T-cell (primary cell): ENCODE data around the gene CHRND. TPM values are rescaled to one million over a fixed set of nuclear protein-coding genes. Genes with fewer than 3 reads are reported as not detected.

Experiments
- ATAC-seq, 4 experiments: fragments of 200-7000 bp in 3 of 4; fragments of 150-1000 bp in 1 of 4; cut with Tn5 transposase; replicated peaks in 1 of 4; 1 replicate in 3 of 4; 2 replicates in 1 of 4; pipeline ENCODE4 v1.10.0; 2021; ENCODE audit warnings: moderate library complexity in 3 of 4, mild to moderate bottlenecking in 2 of 4, moderate number of reproducible peaks in 1 of 4
- CTCF ChIA-PET, 2 donors: fragments of 300-600 bp; sonication (Branson Sonifier 250); formaldehyde crosslinking; loops; one replicate each; lab custom pipeline; 2022; ENCODE audit warnings: antibody characterized with exemption in 2 of 2; lab: Charles Lee
- POLR2A ChIA-PET, 2 donors: fragments of 300-600 bp; sonication (Branson Sonifier 250); formaldehyde crosslinking; loops; one replicate each; lab custom pipeline; 2022; ENCODE audit warnings: antibody characterized with exemption in 2 of 2; lab: Charles Lee
- DNase-seq, 35 experiments: peaks; one replicate each; pipeline versions ENCODE4 v3.0.0 to v3.0.0-alpha.2; 2013 to 2023
- H3K27ac ChIP-seq: one replicate; pipeline ENCODE4 v1.5.1; 2013; ENCODE audit warnings: low read length
- H3K27me3 ChIP-seq, 2 experiments: replicated peaks in 1 of 2; 1 replicate in 1 of 2; 2 replicates in 1 of 2; pipeline versions ENCODE4 v1.6.1 to v1.7.0; 2013; ENCODE audit warnings: low read length in 1 of 2, mixed read lengths in 1 of 2; ENCODE audit not compliant: control insufficient read depth in 2 of 2, insufficient read depth in 2 of 2; ENCODE audit errors: extremely low read depth in 1 of 2
- H3K36me3 ChIP-seq, 2 donors: 1 replicate in 1 of 2; 2 replicates in 1 of 2; pipeline versions ENCODE4 v1.6.1 to v1.7.0; 2013; ENCODE audit warnings: low read length in 1 of 2; ENCODE audit not compliant: control insufficient read depth in 2 of 2, insufficient read depth in 1 of 2; ENCODE audit errors: extremely low read depth in 1 of 2
- H3K4me1 ChIP-seq, 2 experiments: 1 replicate in 1 of 2; 2 replicates in 1 of 2; pipeline versions ENCODE4 v1.6.1 to v1.7.0; 2013; ENCODE audit warnings: low read length in 2 of 2, mixed read lengths in 1 of 2; ENCODE audit not compliant: insufficient read depth in 2 of 2, control insufficient read depth in 1 of 2; ENCODE audit errors: extremely low read depth in 1 of 2
- H3K4me3 ChIP-seq, 2 donors: 1 replicate in 1 of 2; 2 replicates in 1 of 2; pipeline versions ENCODE4 v1.5.1 to v1.7.0; 2013; ENCODE audit warnings: mild to moderate bottlenecking in 2 of 2, low read length in 1 of 2, moderate library complexity in 1 of 2; ENCODE audit not compliant: control insufficient read depth in 1 of 2; ENCODE audit errors: extremely low read depth in 1 of 2
- H3K9me3 ChIP-seq: 2 replicates; pipeline ENCODE4 v1.7.0; 2013
- H3K27ac Mint-ChIP-seq, 2 donors: one replicate each; pipeline ENCODE4 v1.8.0; 2020 to 2021; ENCODE audit warnings: mild to moderate bottlenecking in 2 of 2, mixed read lengths in 2 of 2
- H3K27me3 Mint-ChIP-seq, 2 donors: one replicate each; pipeline ENCODE4 v1.8.0; 2021 to 2022; ENCODE audit warnings: mixed read lengths in 2 of 2
- H3K36me3 Mint-ChIP-seq: one replicate; pipeline ENCODE4 v1.8.0; 2021; ENCODE audit warnings: mixed read lengths
- H3K4me1 Mint-ChIP-seq, 3 donors: one replicate each; pipeline ENCODE4 v1.8.0; 2020 to 2022; ENCODE audit warnings: mixed read lengths in 3 of 3, mild to moderate bottlenecking in 1 of 3
- H3K4me3 Mint-ChIP-seq, 3 donors: one replicate each; pipeline ENCODE4 v1.8.0; 2020 to 2022; ENCODE audit warnings: mild to moderate bottlenecking in 3 of 3, mixed read lengths in 3 of 3, moderate library complexity in 3 of 3
- H3K9me3 Mint-ChIP-seq, 3 donors: one replicate each; pipeline ENCODE4 v1.8.0; 2020 to 2022; ENCODE audit warnings: mixed read lengths in 3 of 3
- WGBS: methylation state at CpG from one replicate; pipeline ENCODE4 v1.1.5; 2013; ENCODE audit warnings: missing lambda C conversion rate; ENCODE audit not compliant: insufficient coverage; 5-methylcytosine and 5-hydroxymethylcytosine counted together
- total RNA-seq, 35 experiments: library from RNA in 6 of 35; stranded (reverse) in 6 of 35; fragments of 120-200 nt in 1 of 35; gene quantifications; one replicate each; pipeline versions ENCODE4 v1.2.1 to v1.2.4 and lab custom pipeline; 2013 to 2026

Gene CHRND
- total RNA-seq, 5 donors from 2014 or later (not counting 1 experiment from before 2014, with no cell fraction given) = not detected

- H3K4me3 Mint-ChIP-seq = peak overlapping the region; percentile 98 to 100 (median 99)
- Histone ChIP-seq H3K36me3 (peaks cover 0 to 9% of the 10 kb centered on the region in 2 donors), H3K27ac (peak overlapping the region; percentile 92), H3K4me3 (peak overlapping the region; percentile 90 to 98), H3K27me3 (no peaks in the 10 kb centered on the region), H3K4me1 (peaks cover 8 to 42% of the 10 kb centered on the region in 2 experiments), H3K9me3 (no peaks in the 10 kb centered on the region)
- 2% methylated on average over 10 of the region's 21 CpGs for WGBS
- DNase-seq (no peak), ATAC-seq (peak in 1 of 4 experiments; percentile 16)
- ChIA-PET POLR2A (no interaction called here), CTCF (no interaction called here)
- H3K27me3 Mint-ChIP-seq = no peaks in the 10 kb centered on the region
- peak overlapping the region; percentile 99 to 100 for H3K27ac Mint-ChIP-seq
- peaks cover 78 to 82% (median 79%) of the 10 kb centered on the region in 3 donors for H3K4me1 Mint-ChIP-seq
- peaks cover 0 to 4% (median 4%) of the 10 kb centered on the region in 3 donors for H3K9me3 Mint-ChIP-seq
- H3K36me3 Mint-ChIP-seq = peaks cover 32% of the 10 kb centered on the region
Measured at GRCh38 chr2:232549655-232550353, 23.8 kb downstream of the CHRND start.

GRCh38 chr2:232550354-232551249 lies 24.6 kb downstream of the CHRND start, which contains the start of the genes EIF4E2 and TIGD1:
Gene EIF4E2, plus strand, starts transcription at chr2:232550689. Its CDS starts 36 bp downstream, at chr2:232550725.
Gene TIGD1, minus strand, starts transcription at chr2:232550557. Its CDS starts 675 bp downstream, at chr2:232549882.
- H3K9me3 ChIP-seq = no peaks in the 10 kb centered on the region
- DNase-seq (peak; percentile 82 to 93 (median 89)), ATAC-seq (peak; percentile 90 to 92 (median 90))
- H3K36me3 ChIP-seq = peaks cover 2 to 9% of the 10 kb centered on the region in 2 donors
- H3K36me3 Mint-ChIP-seq = peaks cover 33% of the 10 kb centered on the region
- H3K4me1 ChIP-seq = peaks cover 8 to 43% of the 10 kb centered on the region in 2 experiments
- no peaks in the 10 kb centered on the region for H3K27me3 ChIP-seq
- POLR2A ChIA-PET = interaction anchor here in 1 of 2 donors (0.5 kb wide), 1 partner anchor 576 kb away, joined by 3 read pairs; no protein-coding TSS in a partner anchor
- peak within 1 kb of the TSS; percentile 92 for H3K27ac ChIP-seq
- peaks cover 0 to 4% (median 4%) of the 10 kb centered on the region in 3 donors for H3K9me3 Mint-ChIP-seq
- WGBS = under 1% methylated on average over 57 of the region's 81 CpGs
- H3K4me1 Mint-ChIP-seq = peaks cover 84 to 89% (median 86%) of the 10 kb centered on the region in 3 donors
- H3K4me3 Mint-ChIP-seq = peak within 1 kb of the TSS; percentile 98 to 100 (median 99)
- H3K4me3 ChIP-seq = peak within 1 kb of the TSS; percentile 90 to 98
- no peaks in the 10 kb centered on the region for H3K27me3 Mint-ChIP-seq
- CTCF ChIA-PET = no interaction called here
- peak within 1 kb of the TSS; percentile 99 to 100 for H3K27ac Mint-ChIP-seq

GRCh38 chr2:232551250-232551638 lies 25.3 kb downstream of the CHRND start:
- H3K36me3 Mint-ChIP-seq = peaks cover 37% of the 10 kb centered on the region
- WGBS = 20% methylated on average over 1 of the region's 7 CpGs
- no peak for DNase-seq

GRCh38 chr2:232551776-232552175 lies 25.8 kb downstream of the CHRND start:
- WGBS = 100% methylated on average over 4 of the region's 4 CpGs
- peaks cover 38% of the 10 kb centered on the region for H3K36me3 Mint-ChIP-seq
- ChIA-PET CTCF (interaction anchor here in 1 of 2 donors (0.6 kb wide), 1 partner anchor 27 kb away, joined by 3 read pairs; no protein-coding TSS in a partner anchor), POLR2A (no interaction called here)
- H3K27ac Mint-ChIP-seq = peak overlapping the region; percentile 95 to 100
- H3K27me3 Mint-ChIP-seq = no peaks in the 10 kb centered on the region
- Histone ChIP-seq H3K36me3 (peaks cover 2 to 10% of the 10 kb centered on the region in 2 donors), H3K27me3 (no peaks in the 10 kb centered on the region), H3K9me3 (no peaks in the 10 kb centered on the region), H3K4me1 (peaks cover 8 to 37% of the 10 kb centered on the region in 2 experiments), H3K4me3 (peak overlapping the region in 1 of 2 donors; percentile 98), H3K27ac (peak overlapping the region; percentile 92)
- H3K4me1 Mint-ChIP-seq = peaks cover 80 to 91% (median 81%) of the 10 kb centered on the region in 3 donors
- DNase-seq (no peak), ATAC-seq (no peak)
- H3K4me3 Mint-ChIP-seq = peak overlapping the region; percentile 98 to 100 (median 99)
- H3K9me3 Mint-ChIP-seq = peaks cover 0 to 4% (median 4%) of the 10 kb centered on the region in 3 donors

More at GRCh38 chr2:232551250-232551638, 25.3 kb downstream of the CHRND start:
- Histone ChIP-seq H3K27me3 (no peaks in the 10 kb centered on the region), H3K27ac (peak overlapping the region; percentile 92), H3K4me1 (peaks cover 8 to 42% of the 10 kb centered on the region in 2 experiments), H3K9me3 (no peaks in the 10 kb centered on the region), H3K36me3 (peaks cover 2 to 9% of the 10 kb centered on the region in 2 donors), H3K4me3 (peak overlapping the region; percentile 90 to 98)
- Mint-ChIP-seq H3K4me3 (peak overlapping the region; percentile 98 to 100 (median 99)), H3K9me3 (peaks cover 0 to 4% (median 4%) of the 10 kb centered on the region in 3 donors), H3K27me3 (no peaks in the 10 kb centered on the region), H3K4me1 (peaks cover 82 to 91% (median 83%) of the 10 kb centered on the region in 3 donors), H3K27ac (peak overlapping the region; percentile 95 to 100)
- ChIA-PET POLR2A (no interaction called here), CTCF (interaction anchor here in 1 of 2 donors (0.6 kb wide), 1 partner anchor 27 kb away, joined by 3 read pairs; no protein-coding TSS in a partner anchor)
- ATAC-seq = no peak

GRCh38 chr2:232556426-232556825 lies 30.5 kb downstream of the CHRND start:
- H3K27ac Mint-ChIP-seq = no peak overlapping the region

More at GRCh38 chr2:232556426-232556825, 30.5 kb downstream of the CHRND start:
- ATAC-seq (no peak), DNase-seq (no peak)
- peaks cover 2 to 14% of the 10 kb centered on the region in 2 experiments for H3K4me1 ChIP-seq
- ChIA-PET POLR2A (no interaction called here), CTCF (no interaction called here)
- H3K9me3 ChIP-seq = no peaks in the 10 kb centered on the region
- whole genome bisulfite sequencing = 100% methylated on average over 2 of the region's 3 CpGs
- H3K27ac ChIP-seq = no peak overlapping the region
- H3K4me3 Mint-ChIP-seq = no peak overlapping the region
- no peaks in the 10 kb centered on the region for H3K27me3 ChIP-seq
- H3K9me3 Mint-ChIP-seq = no peaks in the 10 kb centered on the region
- peaks cover 47 to 54% (median 48%) of the 10 kb centered on the region in 3 donors for H3K4me1 Mint-ChIP-seq
- peaks cover 6 to 48% of the 10 kb centered on the region in 2 donors for H3K36me3 ChIP-seq
- no peaks in the 10 kb centered on the region for H3K27me3 Mint-ChIP-seq
- peaks cover 50% of the 10 kb centered on the region for H3K36me3 Mint-ChIP-seq
- H3K4me3 ChIP-seq = no peak overlapping the region
